Retinal pigment epithelial cell (primary cell): ENCODE data around the gene GALNT2.

ENCODE experiments used
- DNase-seq: peaks from one replicate; pipeline ENCODE4 v3.0.0-alpha.2; 2010; ENCODE audit warnings: low read depth
- H3K4me3 ChIP-seq: 2 replicates; pipeline ENCODE4 v1.5.1; 2011; ENCODE audit warnings: mild to moderate bottlenecking, low read length, control low read depth, moderate library complexity
- CTCF ChIP-seq: conservative IDR thresholded peaks from 2 replicates; pipeline ENCODE4 v1.5.1; 2011; ENCODE audit warnings: low read depth, low read length, control low read depth, inconsistent platforms

GALNT2 gene

GRCh38 chr1:230148768-230149469, 81.9 kb downstream of the GALNT2 start:
- H3K4me3 ChIP-seq: no peak overlapping the region

GRCh38 chr1:230149751-230150584, 82.9 kb downstream of the GALNT2 start:
- no peak for DNase-seq
- TF ChIP-seq CTCF: no peak
- H3K4me3 ChIP-seq: no peak overlapping the region

More at GRCh38 chr1:230148768-230149469, 81.9 kb downstream of the GALNT2 start:
- no peak for DNase-seq
- TF ChIP-seq CTCF: no peak

GRCh38 chr1:230150615-230151014, 83.6 kb downstream of the GALNT2 start:
- no peak overlapping the region for H3K4me3 ChIP-seq
- DNase-seq: no peak
- no peak for TF ChIP-seq CTCF

GRCh38 chr1:230151924-230152468, 85.0 kb downstream of the GALNT2 start:
- DNase-seq: no peak
- TF ChIP-seq CTCF: no peak
- no peak overlapping the region for H3K4me3 ChIP-seq

GRCh38 chr1:230152999-230153398, 86.0 kb downstream of the GALNT2 start:
- DNase-seq: no peak
- no peak overlapping the region for H3K4me3 ChIP-seq
- TF ChIP-seq CTCF: no peak

GRCh38 chr1:230153641-230154296, 86.7 kb downstream of the GALNT2 start:
- no peak for TF ChIP-seq CTCF
- no peak overlapping the region for H3K4me3 ChIP-seq
- DNase-seq: peak; percentile 31
